Activated CD8-positive, alpha-beta T cell treated with anti-CD3 and anti-CD28 coated beads, Interleukin-2, amount 10 ng/mL, durations not matched to agents 7 days and 5 days (primary cell): ENCODE results near the gene PIEZO1. TPM values are rescaled to one million over a fixed set of nuclear protein-coding genes. Genes with fewer than 3 reads are reported as not detected.

ENCODE experiments used
- ATAC-seq: fragments of 150-1000 bp; cut with Tn5 transposase; one replicate; pipeline ENCODE4 v1.10.0; 2021; ENCODE audit warnings: moderate library complexity
- CTCF ChIA-PET: fragments of 350-600 bp; sonication (Branson Sonifier 250); formaldehyde crosslinking; loops from one replicate; lab custom pipeline; 2021; ENCODE audit warnings: antibody characterized with exemption; lab: Charles Lee
- POLR2A ChIA-PET: fragments of 350-600 bp; sonication (Branson Sonifier 250); formaldehyde crosslinking; loops from one replicate; lab custom pipeline; 2021; ENCODE audit warnings: antibody characterized with exemption; lab: Charles Lee
- DNase-seq: peaks from one replicate; pipeline ENCODE4 v3.0.0-alpha.2; 2020
- H3K27ac Mint-ChIP-seq: one replicate; pipeline ENCODE4 v1.8.0; 2021; ENCODE audit warnings: mild to moderate bottlenecking, mixed read lengths
- H3K27me3 Mint-ChIP-seq: one replicate; pipeline ENCODE4 v1.8.0; 2021; ENCODE audit warnings: low read depth, mixed read lengths
- H3K36me3 Mint-ChIP-seq: one replicate; pipeline ENCODE4 v1.8.0; 2021; ENCODE audit warnings: low read depth, mixed read lengths
- H3K4me1 Mint-ChIP-seq: one replicate; pipeline ENCODE4 v1.8.0; 2021; ENCODE audit warnings: low read depth, mixed read lengths
- H3K4me3 Mint-ChIP-seq: one replicate; pipeline ENCODE4 v1.8.0; 2021; ENCODE audit warnings: mild to moderate bottlenecking, mixed read lengths
- H3K9me3 Mint-ChIP-seq: one replicate; pipeline ENCODE4 v1.8.0; 2022; ENCODE audit warnings: mixed read lengths; ENCODE audit not compliant: insufficient read depth
- total RNA-seq, 2 experiments: library from RNA; stranded (reverse); gene quantifications; one replicate each; pipeline ENCODE4 v1.2.3, GENCODE V29; 2021

The PIEZO1 gene
- total RNA-seq, 2 experiments from 2014 or later, result 226 to 230 TPM

DNA sequence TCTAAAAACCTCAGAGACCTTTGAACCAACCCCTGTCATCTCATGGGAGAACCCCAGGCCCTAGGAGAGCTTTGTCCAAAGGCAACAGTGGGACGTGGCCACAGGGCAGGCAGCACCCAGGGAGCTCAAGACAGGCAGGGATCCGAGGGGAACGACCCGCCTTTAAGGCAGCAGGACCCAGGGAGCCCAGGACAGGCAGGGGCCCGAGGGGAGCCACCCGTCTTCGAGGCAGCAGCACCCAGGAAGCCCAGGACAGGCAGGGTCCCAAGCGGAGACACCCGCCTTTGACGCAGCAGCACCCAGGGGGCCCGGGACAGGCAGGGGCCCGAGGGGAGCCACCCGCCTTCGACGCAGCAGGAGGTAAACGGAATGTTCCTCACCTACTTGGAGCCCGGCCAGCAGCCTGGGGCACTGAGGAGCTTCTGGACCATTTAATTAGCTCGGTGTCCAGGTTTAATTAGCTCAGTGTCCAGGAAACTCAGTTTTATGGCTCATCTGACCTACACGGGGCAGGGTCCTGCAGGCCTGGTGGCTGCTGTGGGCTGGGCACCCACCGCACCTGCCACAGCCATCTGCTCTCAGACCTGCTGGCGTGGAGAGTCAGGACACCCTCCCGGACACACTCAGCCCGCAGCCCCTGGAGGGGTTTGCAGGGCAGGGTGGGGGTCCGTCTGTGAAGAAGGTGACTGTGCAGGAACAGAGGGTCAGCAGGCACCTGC is 24.4 kb downstream of the PIEZO1 start:
- Mint-ChIP-seq H3K9me3 (no peaks in the 10 kb centered on the region), H3K27ac (no peak overlapping the region), H3K36me3 (peaks cover 4% of the 10 kb centered on the region), H3K4me1 (peaks cover 18% of the 10 kb centered on the region), H3K27me3 (no peaks in the 10 kb centered on the region), H3K4me3 (no peak overlapping the region)
- ChIA-PET CTCF (interaction anchor here (0.7 to 1.3 kb wide), 3 partner anchors 12 to 23 kb away, joined by 3 read pairs; no protein-coding TSS in a partner anchor), POLR2A (interaction anchor here (0.7 to 0.9 kb wide), 2 partner anchors 15 to 403 kb away, joined by 3 read pairs; no protein-coding TSS in a partner anchor)
- DNase-seq (no peak), ATAC-seq (no peak)

DNA sequence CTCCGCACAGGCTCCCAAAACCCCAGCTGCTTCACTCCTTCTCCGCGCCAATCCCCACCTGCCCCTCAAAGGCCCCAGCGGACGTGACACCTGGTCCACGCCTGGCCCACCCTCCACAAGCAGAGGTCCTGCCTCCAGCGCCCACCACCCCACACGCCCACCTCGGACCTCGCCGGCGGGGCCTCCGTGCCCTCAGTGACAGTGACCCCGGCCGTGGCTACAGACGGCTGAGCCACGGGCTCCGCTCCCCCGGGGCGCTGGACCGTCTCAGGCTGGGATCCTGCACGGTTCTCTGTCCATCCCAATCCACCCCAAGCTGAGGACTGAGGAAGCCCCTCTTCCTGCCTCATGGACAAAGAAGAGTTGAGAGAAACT is 25.1 kb downstream of the PIEZO1 start:
- ChIA-PET CTCF (interaction anchor here (1.3 kb wide), 1 partner anchor 23 kb away, joined by 3 read pairs; no protein-coding TSS in a partner anchor), POLR2A (interaction anchor here (0.9 kb wide), 1 partner anchor 14 kb away, joined by 3 read pairs; no protein-coding TSS in a partner anchor)
- Mint-ChIP-seq H3K4me3 (no peak overlapping the region), H3K9me3 (no peaks in the 10 kb centered on the region), H3K27me3 (no peaks in the 10 kb centered on the region), H3K27ac (no peak overlapping the region), H3K36me3 (peaks cover 4% of the 10 kb centered on the region), H3K4me1 (peaks cover 22% of the 10 kb centered on the region)
- no peak for ATAC-seq
- DNase-seq, result no peak

- peaks cover 22% of the 10 kb centered on the region for H3K4me1 Mint-ChIP-seq
- H3K36me3 Mint-ChIP-seq, result peaks cover 4% of the 10 kb centered on the region
- POLR2A ChIA-PET, result no interaction called here
- H3K4me3 Mint-ChIP-seq, result no peak overlapping the region
- H3K27ac Mint-ChIP-seq, result peak overlapping the region; percentile 52
- no peaks in the 10 kb centered on the region for H3K9me3 Mint-ChIP-seq
- no peak for DNase-seq
- ATAC-seq, result peak; percentile 27
- CTCF ChIA-PET, result no interaction called here
- no peaks in the 10 kb centered on the region for H3K27me3 Mint-ChIP-seq
Observed at GRCh38 chr16:88759245-88759975, 25.6 kb downstream of the PIEZO1 start.

- H3K4me3 Mint-ChIP-seq, result no peak overlapping the region
- ChIA-PET POLR2A (no interaction called here), CTCF (no interaction called here)
- H3K9me3 Mint-ChIP-seq, result no peaks in the 10 kb centered on the region
- peaks cover 22% of the 10 kb centered on the region for H3K4me1 Mint-ChIP-seq
- H3K27me3 Mint-ChIP-seq, result no peaks in the 10 kb centered on the region
- ATAC-seq, result no peak
- H3K36me3 Mint-ChIP-seq, result peaks cover 2% of the 10 kb centered on the region
- no peak for DNase-seq
- no peak overlapping the region for H3K27ac Mint-ChIP-seq
Observed at GRCh38 chr16:88758944-88759244, 26.1 kb downstream of the PIEZO1 start.

DNA sequence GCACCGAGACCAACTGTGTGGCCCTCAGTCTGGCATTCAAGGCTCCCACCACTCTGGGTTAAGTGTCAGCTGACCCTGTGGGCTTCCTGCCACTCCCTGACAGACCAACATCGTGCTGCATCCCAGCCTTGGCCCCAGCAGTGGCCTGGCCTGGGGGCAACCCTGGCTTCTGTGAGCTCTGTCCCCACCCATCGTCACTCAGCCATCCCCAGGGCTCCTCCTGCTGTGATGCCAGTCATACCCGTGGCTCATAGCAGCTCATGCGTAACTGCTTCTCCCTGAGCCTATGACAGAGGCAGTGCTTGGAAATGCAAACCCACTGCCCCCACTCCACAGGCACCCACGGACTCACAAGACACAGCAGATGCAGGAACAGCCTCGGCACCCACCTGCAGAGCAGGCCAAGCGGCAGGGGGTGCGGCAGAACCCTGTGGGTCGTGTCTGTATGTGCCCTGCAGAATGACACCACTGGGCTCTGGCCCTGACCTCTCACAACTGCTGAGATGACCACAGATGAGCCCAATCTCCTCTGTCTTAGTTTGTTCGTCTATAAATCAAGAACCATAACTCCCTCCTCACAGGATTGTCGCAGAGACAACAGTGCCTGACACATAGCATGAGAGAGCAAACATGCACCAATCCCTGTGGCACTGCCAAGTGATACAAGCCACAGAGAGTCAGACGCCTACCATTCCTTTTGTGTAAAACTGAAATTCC is 26.6 kb downstream of the PIEZO1 start:
- ATAC-seq (no peak), DNase-seq (no peak)
- Mint-ChIP-seq H3K36me3 (peaks cover 2% of the 10 kb centered on the region), H3K9me3 (no peaks in the 10 kb centered on the region), H3K4me1 (peaks cover 25% of the 10 kb centered on the region), H3K4me3 (no peak overlapping the region), H3K27ac (no peak overlapping the region), H3K27me3 (no peaks in the 10 kb centered on the region)
- POLR2A ChIA-PET, result interaction anchor here (0.7 kb wide), 1 partner anchor 52 kb away, joined by 4 read pairs; no protein-coding TSS in a partner anchor
- CTCF ChIA-PET, result no interaction called here

GRCh38 chr16:88755745-88756443 is 29.1 kb downstream of the PIEZO1 start:
- ATAC-seq (no peak), DNase-seq (no peak)
- ChIA-PET CTCF (interaction anchor here (0.8 to 1.2 kb wide), 3 partner anchors 28 to 102 kb away, joined by 3 to 4 read pairs (median 3); partner anchors contain the start of gene PIEZO1), POLR2A (no interaction called here)
- Mint-ChIP-seq H3K27ac (no peak overlapping the region), H3K4me3 (no peak overlapping the region), H3K9me3 (no peaks in the 10 kb centered on the region), H3K27me3 (no peaks in the 10 kb centered on the region), H3K4me1 (peaks cover 25% of the 10 kb centered on the region), H3K36me3 (peaks cover 4% of the 10 kb centered on the region)

DNA sequence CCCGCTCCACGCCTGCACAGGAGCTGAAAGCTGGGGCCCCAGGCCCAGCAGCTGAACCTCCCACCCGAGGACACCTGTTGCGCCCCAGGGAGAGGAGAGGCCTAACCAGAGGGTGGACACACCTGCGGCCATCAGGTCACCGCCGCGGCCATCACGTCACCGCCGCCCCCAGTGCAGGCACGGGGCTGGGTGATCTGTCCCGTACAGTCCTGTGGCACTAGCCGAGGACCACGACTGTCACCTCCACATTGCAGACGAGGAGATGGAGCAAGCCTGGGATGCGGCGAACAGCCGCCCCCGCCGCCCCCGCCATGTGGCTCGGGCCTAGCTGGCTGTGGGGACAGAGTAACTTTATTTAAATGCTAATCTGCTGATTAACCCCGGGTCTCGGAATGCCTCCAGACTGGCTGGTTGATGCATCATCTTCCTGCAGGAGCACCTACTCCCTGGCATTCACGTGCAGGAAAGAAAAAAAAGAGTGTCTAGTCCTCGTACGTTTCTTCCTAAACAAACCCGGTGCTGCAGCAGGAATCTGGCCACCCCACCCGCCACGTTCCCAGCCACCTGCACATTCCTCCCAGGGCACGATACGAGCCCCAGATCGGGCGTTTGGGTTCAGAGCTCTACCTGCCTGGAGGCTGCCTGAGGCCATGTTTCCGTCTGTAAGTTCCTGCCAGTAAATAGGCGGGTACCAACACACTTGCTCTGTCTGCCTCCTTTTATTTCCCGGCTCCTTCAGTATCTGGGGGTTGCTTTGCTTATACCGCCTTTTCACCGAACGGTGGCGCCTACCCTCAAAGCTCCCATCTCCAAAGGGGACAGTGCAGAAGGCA is 29.9 kb downstream of the PIEZO1 start:
- Mint-ChIP-seq H3K27me3 (no peaks in the 10 kb centered on the region), H3K4me3 (no peak overlapping the region), H3K36me3 (peaks cover 6% of the 10 kb centered on the region), H3K4me1 (peaks cover 25% of the 10 kb centered on the region), H3K27ac (no peak overlapping the region), H3K9me3 (no peaks in the 10 kb centered on the region)
- DNase-seq, result peak; percentile 37
- POLR2A ChIA-PET, result no interaction called here
- CTCF ChIA-PET, result interaction anchor here (0.6 to 1.2 kb wide), 4 partner anchors 28 to 103 kb away, joined by 3 to 4 read pairs (median 3); partner anchors contain the start of gene PIEZO1
- peak; percentile 41 for ATAC-seq

DNA sequence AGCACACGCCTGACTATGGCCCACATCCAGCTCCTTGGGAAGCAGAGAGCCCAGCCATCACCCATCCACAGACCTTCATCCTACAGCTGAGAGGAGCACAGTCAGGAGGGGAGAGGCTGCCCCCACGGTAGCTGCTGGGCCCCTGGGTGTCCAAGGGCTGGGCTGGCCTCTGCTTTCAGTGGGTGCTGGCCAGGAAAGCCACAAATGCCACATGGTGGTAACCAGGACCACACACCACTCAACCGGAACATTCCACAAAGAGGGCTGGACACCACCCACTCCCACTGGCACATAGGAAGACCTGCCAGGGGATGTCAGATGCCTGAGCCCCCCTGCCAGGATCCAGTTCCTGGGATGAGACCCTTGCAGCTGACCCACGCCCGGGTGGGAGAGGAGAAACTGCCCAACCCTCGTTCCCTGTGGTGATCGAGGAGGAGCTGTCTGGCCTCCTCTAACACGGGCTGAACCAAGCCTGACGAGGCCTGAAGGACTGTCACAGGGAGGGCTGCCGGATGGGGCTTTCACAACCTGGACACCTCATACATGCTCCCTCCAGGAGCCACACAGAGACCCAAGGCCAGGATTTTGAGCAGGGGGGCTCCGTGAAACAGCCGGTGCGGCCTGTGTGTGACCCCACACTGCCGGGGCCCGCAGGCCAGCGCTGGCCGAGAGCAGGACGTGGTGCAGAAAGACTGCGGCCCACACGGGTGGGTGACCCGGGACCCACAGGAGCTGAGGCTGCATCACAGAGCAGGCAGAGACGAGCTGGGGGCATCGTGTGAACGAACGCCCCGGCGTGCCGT is 30.7 kb downstream of the PIEZO1 start:
- H3K4me3 Mint-ChIP-seq, result no peak overlapping the region
- H3K27ac Mint-ChIP-seq, result no peak overlapping the region
- H3K9me3 Mint-ChIP-seq, result no peaks in the 10 kb centered on the region
- ATAC-seq (no peak), DNase-seq (no peak)
- ChIA-PET CTCF (interaction anchor here (0.6 to 1.1 kb wide), 3 partner anchors 11 to 103 kb away, joined by 3 read pairs; no protein-coding TSS in a partner anchor), POLR2A (interaction anchor here (1.0 kb wide), 1 partner anchor 9 kb away, joined by 3 read pairs; no protein-coding TSS in a partner anchor)
- no peaks in the 10 kb centered on the region for H3K27me3 Mint-ChIP-seq
- peaks cover 5% of the 10 kb centered on the region for H3K36me3 Mint-ChIP-seq
- H3K4me1 Mint-ChIP-seq, result peaks cover 21% of the 10 kb centered on the region

DNA sequence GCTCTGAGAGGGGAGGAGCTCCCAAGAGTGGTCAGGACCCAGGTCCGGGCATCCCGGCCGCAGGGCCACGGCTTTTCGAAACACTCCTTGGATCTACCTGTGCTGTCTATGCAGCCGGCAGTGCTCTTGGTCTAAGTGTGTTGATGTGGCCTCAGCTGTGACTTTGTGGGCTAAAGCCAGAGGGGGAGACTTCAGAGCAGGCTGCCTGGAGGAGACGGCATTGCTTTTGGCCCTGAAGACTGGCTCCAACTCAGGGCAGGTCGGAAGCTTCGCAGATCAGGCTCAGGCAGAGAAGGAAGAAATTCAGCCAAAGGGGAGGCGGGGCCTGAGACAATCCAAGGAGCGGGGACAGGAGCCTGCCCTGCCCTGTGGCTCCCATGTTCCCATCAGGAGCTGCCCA is 31.4 kb downstream of the PIEZO1 start:
- Mint-ChIP-seq H3K4me3 (no peak overlapping the region), H3K27ac (no peak overlapping the region), H3K36me3 (peaks cover 5% of the 10 kb centered on the region), H3K9me3 (no peaks in the 10 kb centered on the region), H3K27me3 (no peaks in the 10 kb centered on the region), H3K4me1 (peaks cover 14% of the 10 kb centered on the region)
- no peak for DNase-seq
- CTCF ChIA-PET, result interaction anchor here (1.0 kb wide), 1 partner anchor 10 kb away, joined by 3 read pairs; no protein-coding TSS in a partner anchor
- POLR2A ChIA-PET, result interaction anchor here (1.0 kb wide), 1 partner anchor 8 kb away, joined by 3 read pairs; no protein-coding TSS in a partner anchor
- ATAC-seq, result no peak

DNA sequence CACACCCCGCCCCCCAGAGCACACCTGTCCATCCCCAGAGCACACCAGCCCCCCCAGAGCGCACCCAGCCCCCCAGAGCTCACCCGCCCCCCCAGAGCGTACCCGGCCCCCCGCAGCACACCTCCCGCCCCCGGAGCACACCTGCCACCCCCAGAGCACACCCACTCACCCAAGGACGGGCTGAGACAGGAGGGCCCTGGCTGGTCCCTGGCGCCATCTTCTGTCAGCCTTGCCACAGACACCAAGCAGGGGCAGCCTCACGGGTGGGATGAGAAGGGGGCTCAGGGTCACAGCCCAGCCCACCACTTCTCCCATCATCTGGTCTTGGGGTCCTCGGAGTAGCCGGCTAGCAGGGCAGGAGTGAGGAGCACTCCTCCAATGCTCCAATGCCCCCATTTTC is 31.8 kb downstream of the PIEZO1 start:
- ChIA-PET CTCF (interaction anchor here (1.0 kb wide), 1 partner anchor 10 kb away, joined by 3 read pairs; no protein-coding TSS in a partner anchor), POLR2A (interaction anchor here (1.0 kb wide), 1 partner anchor 8 kb away, joined by 3 read pairs; no protein-coding TSS in a partner anchor)
- H3K27ac Mint-ChIP-seq, result no peak overlapping the region
- H3K4me3 Mint-ChIP-seq, result no peak overlapping the region
- H3K9me3 Mint-ChIP-seq, result no peaks in the 10 kb centered on the region
- ATAC-seq (no peak), DNase-seq (no peak)
- peaks cover 5% of the 10 kb centered on the region for H3K36me3 Mint-ChIP-seq
- H3K27me3 Mint-ChIP-seq, result no peaks in the 10 kb centered on the region
- peaks cover 10% of the 10 kb centered on the region for H3K4me1 Mint-ChIP-seq
